Adipocyte (in vitro differentiated cells): Measurements from ENCODE around the gene PPP1R9B.

ENCODE experiments used
- DNase-seq: peaks from one replicate; pipeline ENCODE4 v3.0.0-alpha.2; 2015; ENCODE audit warnings: low read depth
- H3K27me3 ChIP-seq: replicated peaks from 2 replicates; pipeline ENCODE4 v1.7.0; 2013; ENCODE audit warnings: mild to moderate bottlenecking, low read length, moderate library complexity; ENCODE audit not compliant: control insufficient read depth, insufficient read depth
- H3K36me3 ChIP-seq: 2 replicates; pipeline ENCODE4 v1.7.0; 2013; ENCODE audit warnings: low read length, mild to moderate bottlenecking, moderate library complexity; ENCODE audit not compliant: control insufficient read depth, insufficient read depth, severe bottlenecking
- H3K4me1 ChIP-seq: 2 replicates; pipeline ENCODE4 v1.7.0; 2013; ENCODE audit warnings: mild to moderate bottlenecking, low read length, moderate library complexity; ENCODE audit not compliant: control insufficient read depth, insufficient read depth
- H3K4me3 ChIP-seq: 2 replicates; pipeline ENCODE4 v1.7.0; 2013; ENCODE audit warnings: mild to moderate bottlenecking, low read length, moderate library complexity
- H3K9ac ChIP-seq: 2 replicates; pipeline ENCODE4 v1.7.0; 2013; ENCODE audit warnings: mild to moderate bottlenecking, low read length, moderate library complexity
- H3K9me3 ChIP-seq: 2 replicates; pipeline ENCODE4 v1.7.0; 2013; ENCODE audit warnings: mild to moderate bottlenecking, low read length, moderate library complexity; ENCODE audit not compliant: control insufficient read depth

PPP1R9B gene

DNA sequence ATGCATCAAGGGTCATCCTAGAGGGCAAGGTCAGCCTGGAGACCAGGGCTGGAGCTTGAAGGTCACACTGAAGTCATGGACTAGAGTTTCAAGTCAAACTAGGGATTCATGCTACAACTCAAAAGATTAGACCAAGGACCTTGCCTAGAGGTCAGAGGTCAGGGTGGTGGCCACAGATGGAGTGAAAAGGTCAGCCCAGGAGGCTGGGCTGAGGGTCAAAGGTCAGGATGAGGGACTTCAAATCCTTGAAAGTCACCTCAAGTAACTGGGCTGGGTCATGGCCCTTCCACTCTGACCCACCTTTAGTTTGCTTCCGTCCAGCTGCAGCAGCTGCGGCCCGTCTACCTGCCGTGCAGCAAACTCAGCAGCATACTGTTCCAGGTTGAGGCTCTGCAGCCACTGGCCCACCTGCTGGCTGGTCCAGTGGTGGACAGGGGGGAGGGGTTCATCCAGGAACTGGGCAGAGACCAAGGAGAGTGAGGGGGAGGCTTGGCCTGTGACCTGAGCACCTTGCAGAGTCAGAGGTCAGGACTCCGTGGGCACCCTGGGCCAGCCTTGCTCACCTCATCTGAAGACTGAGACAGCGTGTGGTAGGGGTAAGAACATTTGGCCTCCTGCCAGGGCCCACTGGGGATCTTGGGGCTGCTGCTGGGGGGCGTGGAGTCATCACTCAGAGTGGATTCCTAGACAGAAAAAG is 36.7 kb downstream of the PPP1R9B start:
- Histone ChIP-seq H3K4me1 (peaks cover 27% of the 10 kb centered on the region), H3K9me3 (no peaks in the 10 kb centered on the region), H3K9ac (no peak overlapping the region), H3K4me3 (no peak overlapping the region), H3K27me3 (no peaks in the 10 kb centered on the region), H3K36me3 (peaks cover 17% of the 10 kb centered on the region)
- DNase-seq: no peak

DNA sequence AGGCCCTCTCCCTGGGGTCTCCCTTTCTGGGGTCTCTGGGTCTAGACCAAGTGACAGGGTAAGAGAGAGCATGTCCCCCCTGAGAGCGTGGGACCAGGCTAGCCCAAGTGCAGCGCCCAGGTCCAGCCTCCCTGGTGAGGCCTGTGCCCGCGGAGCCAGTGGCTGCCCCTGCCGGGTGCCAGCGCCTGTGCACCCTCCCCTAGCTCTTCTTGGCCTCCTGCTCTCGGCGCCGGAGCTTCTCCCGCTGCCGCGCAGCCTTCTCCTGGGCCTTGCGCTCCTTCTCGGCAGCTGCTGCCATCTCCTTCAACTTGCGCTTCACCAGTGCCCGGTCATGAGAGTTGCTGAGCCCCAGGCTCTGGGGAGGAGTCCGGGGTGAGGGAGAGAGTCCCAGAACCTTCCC is 37.8 kb downstream of the PPP1R9B start:
- Histone ChIP-seq H3K4me1 (peaks cover 27% of the 10 kb centered on the region), H3K4me3 (no peak overlapping the region), H3K9ac (peak overlapping the region; percentile 33), H3K9me3 (no peaks in the 10 kb centered on the region), H3K27me3 (no peaks in the 10 kb centered on the region), H3K36me3 (peaks cover 26% of the 10 kb centered on the region)
- DNase-seq: no peak

DNA sequence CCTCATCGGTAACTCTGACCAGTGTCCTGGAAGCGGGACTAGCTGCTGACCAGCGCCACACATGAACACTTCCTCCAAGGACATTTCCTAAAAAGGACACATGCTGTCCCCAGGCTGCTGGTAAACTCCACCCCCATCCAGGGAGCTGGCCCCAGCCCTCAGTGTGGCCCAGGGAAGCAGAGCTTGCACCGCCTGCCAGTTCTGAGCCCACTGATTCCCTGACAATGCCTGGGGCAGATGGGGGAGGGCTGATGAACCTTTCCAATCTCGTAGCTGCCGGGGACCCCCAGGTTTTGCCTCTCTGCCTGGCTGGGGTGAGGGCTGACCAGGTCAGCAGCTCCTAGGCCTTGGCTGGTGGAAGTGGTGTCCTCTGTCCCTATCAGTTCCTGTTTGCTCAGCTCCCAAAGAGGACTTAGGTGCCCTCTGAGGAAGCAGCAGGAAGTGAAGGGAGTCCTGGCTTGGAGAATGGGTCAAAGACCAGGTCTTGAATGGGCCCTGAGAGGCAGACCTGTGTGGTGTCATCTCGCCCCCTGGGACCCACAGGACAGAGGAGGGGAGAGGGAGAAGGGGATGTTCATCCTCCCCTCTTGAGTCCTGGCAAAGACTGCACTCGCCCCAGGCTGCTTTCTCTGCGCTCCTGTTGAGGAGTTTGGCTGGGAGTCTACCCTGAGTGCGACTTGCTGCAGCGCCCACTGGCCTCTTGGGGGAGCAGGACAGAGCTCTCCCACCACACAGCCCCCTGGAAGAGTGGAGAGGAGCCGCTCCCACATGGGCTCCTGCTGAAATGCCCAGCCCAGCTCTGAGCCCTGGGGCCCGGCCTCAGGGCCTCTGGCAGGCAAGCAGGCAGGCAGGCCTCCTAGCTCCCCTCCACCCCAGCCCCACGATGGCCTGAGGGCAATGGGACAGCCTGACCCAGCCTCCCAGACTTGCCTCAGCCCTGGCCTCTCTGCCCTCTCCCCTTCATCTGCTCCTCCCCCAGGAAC is 38.5 kb downstream of the PPP1R9B start:
- Histone ChIP-seq H3K27me3 (no peaks in the 10 kb centered on the region), H3K36me3 (peaks cover 32% of the 10 kb centered on the region), H3K4me3 (no peak overlapping the region), H3K9me3 (no peaks in the 10 kb centered on the region), H3K4me1 (peaks cover 23% of the 10 kb centered on the region), H3K9ac (peak overlapping the region; percentile 33)
- no peak for DNase-seq

DNA sequence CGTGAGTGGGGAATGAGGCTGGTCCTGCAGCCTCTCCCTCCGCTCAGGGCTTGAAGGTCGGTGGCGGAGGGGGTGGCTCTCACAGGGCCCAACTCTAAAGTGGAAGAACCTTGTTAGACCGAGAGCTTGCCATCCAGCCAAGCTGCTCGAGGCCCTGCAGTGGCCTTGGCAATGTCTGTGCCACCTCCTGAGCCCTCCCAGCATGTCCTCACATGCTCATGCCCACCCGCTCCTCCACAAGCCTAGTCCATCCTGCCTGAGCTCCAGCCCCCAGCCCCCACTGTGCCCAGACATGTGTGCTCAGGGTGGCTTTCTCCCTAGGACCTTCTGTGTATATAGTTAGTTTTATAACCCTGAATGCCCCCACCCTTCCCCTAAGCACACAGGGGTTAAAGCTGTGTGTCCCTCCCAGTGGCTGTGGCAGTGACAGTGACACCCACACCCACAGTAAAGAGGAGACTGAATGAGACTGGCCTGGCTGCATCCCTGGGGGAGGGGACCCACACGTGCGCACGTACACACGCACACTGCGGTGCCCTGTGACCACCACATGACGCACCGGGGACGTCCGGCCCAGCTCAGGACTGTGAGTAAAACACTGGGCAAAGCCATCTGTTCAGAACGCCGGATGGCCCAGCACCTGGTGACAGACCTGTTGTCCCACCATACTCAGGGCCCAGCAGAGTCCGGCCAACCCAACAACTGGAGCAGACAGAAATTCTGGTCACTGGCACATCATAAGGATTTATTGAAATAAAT is 39.7 kb downstream of the PPP1R9B start:
- peaks cover 23% of the 10 kb centered on the region for H3K4me1 ChIP-seq
- no peaks in the 10 kb centered on the region for H3K9me3 ChIP-seq
- no peaks in the 10 kb centered on the region for H3K27me3 ChIP-seq
- no peak overlapping the region for H3K4me3 ChIP-seq
- no peak for DNase-seq
- H3K9ac ChIP-seq: no peak overlapping the region
- H3K36me3 ChIP-seq: peaks cover 41% of the 10 kb centered on the region

DNA sequence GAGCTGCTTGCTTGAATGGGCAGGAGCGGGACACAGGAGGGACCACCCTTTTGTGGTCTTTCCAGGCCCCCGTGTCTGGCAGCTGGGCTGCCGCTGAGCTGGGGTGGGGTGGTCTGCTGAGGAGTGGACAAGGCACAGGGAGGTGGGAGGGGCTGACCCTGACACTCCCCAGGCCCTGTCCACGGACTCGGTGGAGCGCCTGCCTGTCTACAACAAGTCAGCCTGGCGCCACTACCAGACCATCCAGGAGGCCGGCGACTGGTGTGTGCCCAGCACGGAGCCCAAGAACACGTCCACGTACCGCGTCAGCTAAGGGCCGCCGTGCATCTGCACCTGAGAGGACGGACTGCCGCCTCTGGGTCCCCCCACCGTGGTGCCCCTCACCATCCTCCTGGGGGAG is 40.7 kb downstream of the PPP1R9B start:
- Histone ChIP-seq H3K9ac (no peak overlapping the region), H3K4me3 (no peak overlapping the region), H3K9me3 (no peaks in the 10 kb centered on the region), H3K4me1 (peaks cover 23% of the 10 kb centered on the region), H3K36me3 (peaks cover 41% of the 10 kb centered on the region), H3K27me3 (no peaks in the 10 kb centered on the region)
- DNase-seq: no peak

DNA sequence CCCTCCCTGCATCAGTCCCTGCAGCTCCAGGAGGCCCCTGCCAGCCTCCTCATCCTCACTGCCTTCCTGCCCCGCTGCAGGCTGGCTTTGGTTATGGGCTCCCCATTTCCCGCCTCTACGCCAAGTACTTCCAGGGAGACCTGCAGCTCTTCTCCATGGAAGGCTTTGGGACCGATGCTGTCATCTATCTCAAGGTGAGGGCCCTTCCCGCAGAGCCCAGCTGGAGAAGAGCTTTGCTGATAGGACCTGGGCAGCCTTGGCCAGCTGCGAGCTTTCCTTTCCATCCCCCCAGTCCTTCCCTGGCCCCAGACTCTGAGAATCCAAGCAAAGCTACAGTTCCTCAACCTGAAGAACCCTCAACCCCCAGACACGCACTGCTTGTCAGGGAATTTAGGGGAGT is 41.3 kb downstream of the PPP1R9B start:
- Histone ChIP-seq H3K4me1 (peaks cover 23% of the 10 kb centered on the region), H3K9me3 (no peaks in the 10 kb centered on the region), H3K36me3 (peaks cover 41% of the 10 kb centered on the region), H3K27me3 (no peaks in the 10 kb centered on the region), H3K4me3 (no peak overlapping the region), H3K9ac (no peak overlapping the region)
- no peak for DNase-seq

DNA sequence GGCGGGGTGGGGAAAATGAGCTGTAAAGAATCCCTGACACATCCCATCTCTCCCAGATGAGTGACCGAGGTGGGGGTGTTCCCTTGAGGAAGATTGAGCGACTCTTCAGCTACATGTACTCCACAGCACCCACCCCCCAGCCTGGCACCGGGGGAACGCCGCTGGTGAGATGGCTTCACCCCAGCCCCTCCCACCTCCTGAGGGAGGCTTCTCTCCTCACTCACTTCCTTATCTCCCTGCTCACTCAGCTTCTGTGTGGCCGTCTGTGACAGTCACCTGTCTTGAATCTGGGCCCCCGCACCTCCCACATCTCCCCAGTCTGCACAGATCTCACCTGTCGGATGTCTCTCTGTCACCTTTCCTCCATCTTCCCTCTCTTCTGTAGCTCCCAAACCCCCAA is 41.9 kb downstream of the PPP1R9B start:
- Histone ChIP-seq H3K9ac (no peak overlapping the region), H3K36me3 (peaks cover 41% of the 10 kb centered on the region)

DNA sequence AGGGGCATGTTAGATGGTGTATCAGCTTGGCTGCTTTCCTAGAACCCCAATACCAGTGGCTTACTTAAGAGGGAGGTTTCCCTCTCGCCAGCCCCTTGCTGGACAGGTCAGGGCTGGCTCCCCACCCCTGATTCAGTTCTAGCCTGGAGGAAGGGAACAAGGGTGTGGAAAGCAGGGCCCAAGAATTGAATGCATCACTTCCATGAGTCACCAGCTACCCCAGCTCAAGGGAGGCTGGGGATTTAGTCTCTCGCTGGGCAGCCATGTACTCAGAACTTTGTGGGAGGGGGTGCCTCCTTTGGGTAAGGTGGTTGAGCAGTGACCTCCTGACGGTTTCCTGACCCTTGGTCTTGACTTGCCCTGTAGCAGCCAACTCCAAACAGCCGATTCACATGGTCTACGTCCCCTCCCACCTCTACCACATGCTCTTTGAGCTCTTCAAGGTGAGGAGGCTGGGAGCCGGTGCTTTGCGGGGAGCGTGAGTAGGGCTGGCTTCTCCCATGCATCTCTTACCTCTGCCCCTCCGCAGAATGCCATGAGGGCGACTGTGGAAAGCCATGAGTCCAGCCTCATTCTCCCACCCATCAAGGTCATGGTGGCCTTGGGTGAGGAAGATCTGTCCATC is 42.6 kb downstream of the PPP1R9B start:
- peaks cover 41% of the 10 kb centered on the region for H3K36me3 ChIP-seq
- H3K4me1 ChIP-seq: peaks cover 26% of the 10 kb centered on the region
- no peak overlapping the region for H3K9ac ChIP-seq
- DNase-seq: peak; percentile 68
- H3K4me3 ChIP-seq: no peak overlapping the region
- no peaks in the 10 kb centered on the region for H3K9me3 ChIP-seq
- no peaks in the 10 kb centered on the region for H3K27me3 ChIP-seq

More for the DNA sequence above, 41.9 kb downstream of the PPP1R9B start:
- DNase-seq: no peak
- Histone ChIP-seq H3K4me3 (no peak overlapping the region), H3K4me1 (peaks cover 23% of the 10 kb centered on the region), H3K27me3 (no peaks in the 10 kb centered on the region), H3K9me3 (no peaks in the 10 kb centered on the region)

DNA sequence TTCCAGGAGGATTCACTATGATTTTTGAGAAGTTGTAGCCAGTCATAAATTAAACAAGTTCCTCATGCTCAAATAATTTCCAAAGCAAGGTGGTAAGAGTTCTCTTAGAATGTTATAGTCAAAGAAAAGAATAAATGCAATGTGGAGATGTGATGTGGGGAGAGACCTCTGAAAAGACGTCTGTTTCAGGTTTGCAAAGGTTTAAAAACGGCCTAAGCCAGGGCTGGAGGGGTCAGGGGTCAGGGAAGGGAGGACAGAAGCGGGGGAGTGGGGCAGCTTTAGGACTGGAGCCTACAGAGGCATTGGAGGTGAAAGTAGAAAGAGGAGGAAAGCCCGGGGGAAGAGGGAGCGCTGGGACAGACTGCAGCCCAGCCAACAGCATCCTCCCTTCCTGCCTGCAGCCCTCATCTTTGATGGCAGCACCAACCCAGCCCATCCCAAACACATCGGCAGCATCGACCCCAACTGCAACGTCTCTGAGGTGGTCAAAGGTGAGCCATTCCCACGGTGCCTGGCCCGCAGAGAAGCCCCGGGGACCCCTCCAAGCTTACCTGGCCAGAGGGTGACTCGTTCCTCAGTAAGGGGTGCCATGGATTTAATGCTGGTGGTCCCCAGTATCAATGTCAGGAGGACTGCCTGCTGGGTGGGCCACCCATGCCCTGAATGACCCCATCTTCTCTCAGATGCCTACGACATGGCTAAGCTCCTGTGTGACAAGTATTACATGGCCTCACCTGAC is 43.9 kb downstream of the PPP1R9B start:
- Histone ChIP-seq H3K4me3 (no peak overlapping the region), H3K9ac (no peak overlapping the region), H3K27me3 (no peaks in the 10 kb centered on the region), H3K36me3 (peaks cover 41% of the 10 kb centered on the region), H3K4me1 (peaks cover 26% of the 10 kb centered on the region), H3K9me3 (no peaks in the 10 kb centered on the region)
- DNase-seq: no peak

DNA sequence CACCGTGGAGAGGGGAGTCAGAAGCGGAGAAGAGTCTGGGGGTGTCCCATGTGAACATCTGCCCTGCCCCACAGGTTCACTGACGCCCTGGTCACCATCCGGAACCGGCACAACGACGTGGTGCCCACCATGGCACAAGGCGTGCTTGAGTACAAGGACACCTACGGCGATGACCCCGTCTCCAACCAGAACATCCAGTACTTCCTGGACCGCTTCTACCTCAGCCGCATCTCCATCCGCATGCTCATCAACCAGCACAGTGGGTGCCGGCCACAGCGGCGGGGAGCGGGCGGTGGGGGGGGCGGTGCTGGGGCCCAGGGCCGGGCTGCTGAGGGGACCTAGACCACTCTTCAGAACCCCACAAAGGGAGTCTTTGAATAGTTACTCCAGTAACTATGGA is 44.7 kb downstream of the PPP1R9B start:
- H3K9ac ChIP-seq: no peak overlapping the region

More for the DNA sequence above, 44.7 kb downstream of the PPP1R9B start:
- no peaks in the 10 kb centered on the region for H3K27me3 ChIP-seq
- H3K4me1 ChIP-seq: peaks cover 29% of the 10 kb centered on the region
- H3K36me3 ChIP-seq: peaks cover 41% of the 10 kb centered on the region
- H3K9me3 ChIP-seq: no peaks in the 10 kb centered on the region
- H3K4me3 ChIP-seq: no peak overlapping the region
- DNase-seq: no peak
